Loucy (cell line): ENCODE data around the gene C2orf80.

Experiments used
- CTCF ChIP-seq: fragments of 200-600 bp; sonication (generic); conservative IDR thresholded peaks from 2 replicates; pipeline ENCODE4 v1.5.1; 2014; ENCODE audit warnings: mild to moderate bottlenecking, antibody characterized with exemption, low read length
- EZH2phosphoT487 ChIP-seq: fragments of 200-600 bp; IDR thresholded peaks from 2 replicates; pipeline ENCODE4 v1.6.1; 2018; ENCODE audit warnings: antibody characterized with exemption, mild to moderate bottlenecking, moderate library complexity, borderline replicate concordance

- no peak for TF ChIP-seq CTCF
- TF ChIP-seq EZH2phosphoT487 = no peak
Observed at GRCh38 chr2:208150956-208151355, 38.9 kb downstream of the C2orf80 start.
